Mesendoderm (in vitro differentiated cells): Measurements from ENCODE around the gene RAB6A.
"Not testable (repeated sequence)": the region's sequence is repeated elsewhere in the genome, so short reads cannot be mapped to it uniquely, and the experiment has no call there.

Experiments
- DNase-seq: peaks from one replicate; pipeline ENCODE4 v3.0.0; 2013
- H2AK5ac ChIP-seq: 2 replicates; pipeline ENCODE4 v1.6.1; 2013; ENCODE audit warnings: low read length, inconsistent platforms
- H2BK120ac ChIP-seq: 2 replicates; pipeline ENCODE4 v1.6.1; 2013; ENCODE audit warnings: low read depth, mild to moderate bottlenecking, low read length, moderate library complexity, mixed read lengths
- H2BK15ac ChIP-seq: replicated peaks from 2 replicates; pipeline ENCODE4 v1.6.1; 2013; ENCODE audit warnings: low read depth, mild to moderate bottlenecking, moderate library complexity
- H2BK5ac ChIP-seq: 2 replicates; pipeline ENCODE4 v1.6.1; 2013; ENCODE audit warnings: low read length, inconsistent platforms
- H3K18ac ChIP-seq: 2 replicates; pipeline ENCODE4 v1.6.1; 2013; ENCODE audit warnings: mild to moderate bottlenecking, low read length, mixed read lengths
- H3K23ac ChIP-seq: one replicate; pipeline ENCODE4 v1.6.1; 2013; ENCODE audit warnings: low read length
- H3K27ac ChIP-seq: 2 replicates; pipeline ENCODE4 v1.5.1; 2013; ENCODE audit warnings: low read depth, mild to moderate bottlenecking, inconsistent platforms, low read length, moderate library complexity
- H3K27me3 ChIP-seq: 2 replicates; pipeline ENCODE4 v1.6.1; 2013; ENCODE audit warnings: low read length, control low read depth, mild to moderate bottlenecking, inconsistent platforms; ENCODE audit not compliant: insufficient read depth, poor library complexity
- H3K36me3 ChIP-seq: 2 replicates; pipeline ENCODE4 v1.6.1; 2013; ENCODE audit warnings: low read length, inconsistent platforms; ENCODE audit not compliant: control insufficient read depth, insufficient read depth
- H3K4ac ChIP-seq: one replicate; pipeline ENCODE4 v1.6.1; 2013; ENCODE audit warnings: low read depth, mild to moderate bottlenecking, low read length, moderate library complexity
- H3K4me1 ChIP-seq: 2 replicates; pipeline ENCODE4 v1.6.1; 2013; ENCODE audit warnings: low read depth, low read length, inconsistent platforms; ENCODE audit not compliant: control insufficient read depth
- H3K4me2 ChIP-seq: 2 replicates; pipeline ENCODE4 v1.6.1; 2013; ENCODE audit warnings: low read length
- H3K4me3 ChIP-seq: 2 replicates; pipeline ENCODE4 v1.5.1; 2013; ENCODE audit warnings: mild to moderate bottlenecking, low read length
- H3K56ac ChIP-seq: one replicate; pipeline ENCODE4 v1.6.1; 2013; ENCODE audit warnings: low read length
- H3K79me1 ChIP-seq: 2 replicates; pipeline ENCODE4 v1.6.1; 2013; ENCODE audit warnings: low read length, inconsistent platforms
- H3K79me2 ChIP-seq: 2 replicates; pipeline ENCODE4 v1.6.1; 2013; ENCODE audit warnings: mild to moderate bottlenecking, low read length; ENCODE audit not compliant: control insufficient read depth, insufficient read depth
- H3K9ac ChIP-seq: 2 replicates; pipeline ENCODE4 v1.6.1; 2013; ENCODE audit warnings: low read length, inconsistent platforms
- H4K5ac ChIP-seq: one replicate; pipeline ENCODE4 v1.6.1; 2013; ENCODE audit warnings: low read length
- H4K8ac ChIP-seq: one replicate; pipeline ENCODE4 v1.6.1; 2013; ENCODE audit warnings: low read depth, mild to moderate bottlenecking, control low read depth, low read length, moderate library complexity
- WGBS: extraction: QIAGEN DNeasy Blood & Tissue Kit; methylation state at CpG from one replicate; pipeline ENCODE4 v1.1.7; 2013; ENCODE audit warnings: low lambda C conversion rate, missing lambda C conversion rate; ENCODE audit not compliant: insufficient coverage; ENCODE audit errors: extremely low coverage; 5-methylcytosine and 5-hydroxymethylcytosine counted together

RAB6A gene

DNA sequence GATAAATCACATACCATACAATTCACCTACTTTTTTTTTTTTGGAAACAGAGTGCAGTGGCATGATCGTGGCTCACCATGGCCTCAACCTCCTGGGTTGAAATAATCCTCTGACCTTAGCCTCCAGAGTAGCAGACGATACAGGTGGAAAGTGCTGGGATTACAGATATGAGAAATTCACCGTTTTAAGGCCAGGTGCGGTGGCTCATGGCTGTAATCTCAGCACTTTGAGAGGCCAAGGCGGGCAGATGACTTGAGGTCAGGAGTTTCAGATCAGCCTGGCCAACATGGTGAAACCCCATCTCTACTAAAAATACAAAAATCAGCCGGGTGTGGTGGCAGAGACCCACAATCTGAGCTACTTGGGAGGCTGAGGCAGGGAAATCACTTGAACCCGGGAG lies 24.9 kb downstream of the RAB6A start:
- H3K4me2 ChIP-seq, H3K79me1 ChIP-seq, H3K27ac ChIP-seq, H3K18ac ChIP-seq, H3K23ac ChIP-seq, H2BK120ac ChIP-seq, H3K4ac ChIP-seq, H4K8ac ChIP-seq, H3K36me3 ChIP-seq, H2BK15ac ChIP-seq, H3K4me3 ChIP-seq, H2BK5ac ChIP-seq, H3K27me3 ChIP-seq, H3K56ac ChIP-seq, H3K9ac ChIP-seq, DNase-seq, H4K5ac ChIP-seq, H3K4me1 ChIP-seq, H2AK5ac ChIP-seq: not testable (repeated sequence)
- peaks cover 19% of the 10 kb centered on the region for H3K79me2 ChIP-seq
- WGBS = no CpG with 5 or more reads among the region's 7 CpGs

DNA sequence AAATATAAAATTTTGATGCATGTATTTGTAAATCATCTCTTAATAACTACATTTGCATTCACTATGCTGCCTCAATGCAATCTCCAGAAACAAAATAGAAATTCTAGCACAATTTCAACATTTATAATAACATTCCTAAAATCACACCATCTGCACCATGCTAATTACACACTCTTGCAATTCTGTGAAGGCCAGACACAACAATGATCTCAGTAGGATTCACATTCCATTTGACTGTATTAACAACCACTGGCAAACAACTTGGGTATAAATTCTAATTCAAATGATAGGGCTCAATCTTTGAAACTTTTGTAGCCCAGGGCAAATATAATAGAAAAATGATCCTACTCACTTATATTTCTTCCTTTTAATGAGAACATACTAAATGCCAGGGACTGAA lies 25.9 kb downstream of the RAB6A start:
- no peak overlapping the region for H3K23ac ChIP-seq
- H3K27me3 ChIP-seq = no peaks in the 10 kb centered on the region
- H3K36me3 ChIP-seq = no peaks in the 10 kb centered on the region
- H4K5ac ChIP-seq = no peak overlapping the region
- H2AK5ac ChIP-seq = no peak overlapping the region
- no peak for DNase-seq
- H3K4ac ChIP-seq = no peak overlapping the region
- no peak overlapping the region for H4K8ac ChIP-seq
- no peak overlapping the region for H3K27ac ChIP-seq
- no peak overlapping the region for H2BK120ac ChIP-seq
- H3K4me3 ChIP-seq = no peak overlapping the region
- no peak overlapping the region for H3K18ac ChIP-seq
- H3K4me1 ChIP-seq = no peaks in the 10 kb centered on the region
- no peak overlapping the region for H2BK5ac ChIP-seq
- no peak overlapping the region for H3K4me2 ChIP-seq
- H2BK15ac ChIP-seq = no peak overlapping the region
- H3K9ac ChIP-seq = no peak overlapping the region
- H3K56ac ChIP-seq = no peak overlapping the region
- peaks cover 8% of the 10 kb centered on the region for H3K79me1 ChIP-seq
- H3K79me2 ChIP-seq = peaks cover 19% of the 10 kb centered on the region

DNA sequence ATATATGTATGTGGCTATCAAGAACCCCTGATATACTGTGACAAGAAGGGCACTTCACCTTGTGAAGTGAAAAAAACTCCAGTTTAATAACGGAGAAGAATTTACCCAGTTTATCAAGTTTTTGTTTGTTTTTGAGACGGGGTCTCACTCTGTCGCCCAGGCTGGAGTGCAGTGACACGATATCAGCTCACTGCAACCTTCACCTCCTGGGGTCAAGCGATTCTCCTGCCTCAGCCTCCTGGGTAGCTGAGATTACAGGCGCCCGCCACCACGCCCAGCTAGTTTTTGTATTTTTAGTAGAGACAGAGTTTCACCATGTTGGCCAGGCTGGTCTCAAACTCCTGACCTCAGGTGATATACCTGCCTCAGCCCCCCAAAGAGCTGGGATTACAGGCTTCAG lies 26.9 kb downstream of the RAB6A start:
- not testable (repeated sequence) for H3K9ac ChIP-seq, H3K4ac ChIP-seq, H3K23ac ChIP-seq, H3K36me3 ChIP-seq, H4K5ac ChIP-seq, H3K4me3 ChIP-seq, H3K56ac ChIP-seq, H3K4me2 ChIP-seq, H2BK5ac ChIP-seq, H3K27ac ChIP-seq, H3K27me3 ChIP-seq, H3K4me1 ChIP-seq, DNase-seq, H2AK5ac ChIP-seq, H2BK15ac ChIP-seq, H2BK120ac ChIP-seq, H4K8ac ChIP-seq, H3K18ac ChIP-seq
- no CpG with 5 or more reads among the region's 8 CpGs for WGBS
- peaks cover 17% of the 10 kb centered on the region for H3K79me2 ChIP-seq
- peaks cover 10% of the 10 kb centered on the region for H3K79me1 ChIP-seq

DNA sequence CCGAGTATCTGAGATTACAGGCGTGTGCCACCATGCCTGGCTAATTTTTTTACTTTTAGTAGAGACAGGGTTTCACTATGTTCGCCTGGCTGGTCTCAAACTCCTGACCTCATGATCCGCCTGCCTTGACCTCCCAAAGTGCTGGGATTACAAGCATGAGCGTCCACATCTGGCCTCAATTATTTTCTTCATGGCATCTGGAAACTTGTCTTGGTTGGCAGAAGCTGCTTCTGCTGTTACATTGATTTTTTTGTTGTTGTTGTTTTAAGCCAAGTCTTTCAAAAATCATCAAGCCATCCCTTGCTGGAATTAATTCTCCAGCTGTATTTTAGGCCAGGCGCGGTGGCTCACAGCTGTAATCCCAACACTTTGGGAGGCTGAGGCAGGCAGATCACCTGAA lies 27.9 kb downstream of the RAB6A start:
- not testable (repeated sequence) for H2AK5ac ChIP-seq, H3K9ac ChIP-seq, H3K27me3 ChIP-seq, H3K4me1 ChIP-seq, H3K4me3 ChIP-seq, H3K27ac ChIP-seq, H3K4ac ChIP-seq, H4K8ac ChIP-seq, H3K23ac ChIP-seq, H2BK15ac ChIP-seq, H3K36me3 ChIP-seq, H2BK120ac ChIP-seq, H3K18ac ChIP-seq, H3K56ac ChIP-seq, H3K4me2 ChIP-seq, DNase-seq, H4K5ac ChIP-seq, H2BK5ac ChIP-seq, H3K79me1 ChIP-seq
- no CpG with 5 or more reads among the region's 7 CpGs for WGBS
- peaks cover 13% of the 10 kb centered on the region for H3K79me2 ChIP-seq

DNA sequence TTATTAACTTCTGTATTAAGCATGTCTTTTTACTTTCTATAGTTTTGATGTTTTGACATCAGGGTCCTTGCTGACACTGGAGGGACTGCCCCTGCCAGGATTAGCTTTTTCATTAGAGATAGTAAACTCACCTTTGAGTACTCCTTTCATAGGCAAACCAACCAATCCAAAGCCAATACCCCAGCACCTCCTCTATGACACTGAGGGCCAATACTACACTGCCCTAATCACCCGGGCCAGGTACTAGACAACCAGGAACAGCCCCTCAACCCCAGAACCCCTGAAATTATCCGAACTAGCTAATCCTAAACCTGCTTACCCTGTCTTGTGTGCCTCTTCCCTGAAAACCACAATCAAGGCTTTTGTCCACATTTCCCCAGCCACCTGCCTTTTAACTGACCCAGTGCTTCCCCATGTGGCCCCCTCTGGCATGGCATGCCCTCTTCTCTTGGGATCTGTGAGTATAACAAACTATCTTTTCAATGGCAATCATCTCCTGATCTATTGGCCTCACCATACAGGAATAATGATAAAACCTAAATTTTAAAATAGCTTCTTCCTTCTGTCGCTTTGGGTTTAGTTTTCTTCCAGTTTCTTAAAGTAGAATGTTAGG lies 31.2 kb downstream of the RAB6A start:
- Histone ChIP-seq H3K4ac (no peak overlapping the region), H3K56ac (no peak overlapping the region), H3K79me2 (peaks cover 7% of the 10 kb centered on the region), H4K5ac (no peak overlapping the region), H3K23ac (no peak overlapping the region), H2BK120ac (no peak overlapping the region), H4K8ac (no peak overlapping the region), H2BK5ac (no peak overlapping the region), H3K9ac (no peak overlapping the region), H3K27me3 (no peaks in the 10 kb centered on the region), H2BK15ac (no peak overlapping the region), H3K36me3 (no peaks in the 10 kb centered on the region), H3K27ac (no peak overlapping the region), H3K4me2 (no peak overlapping the region), H3K4me3 (no peak overlapping the region), H3K4me1 (no peaks in the 10 kb centered on the region), H2AK5ac (no peak overlapping the region), H3K18ac (no peak overlapping the region), H3K79me1 (peaks cover 4% of the 10 kb centered on the region)
- DNase-seq = peak; percentile 76
- WGBS = no CpG with 5 or more reads among the region's 3 CpGs

DNA sequence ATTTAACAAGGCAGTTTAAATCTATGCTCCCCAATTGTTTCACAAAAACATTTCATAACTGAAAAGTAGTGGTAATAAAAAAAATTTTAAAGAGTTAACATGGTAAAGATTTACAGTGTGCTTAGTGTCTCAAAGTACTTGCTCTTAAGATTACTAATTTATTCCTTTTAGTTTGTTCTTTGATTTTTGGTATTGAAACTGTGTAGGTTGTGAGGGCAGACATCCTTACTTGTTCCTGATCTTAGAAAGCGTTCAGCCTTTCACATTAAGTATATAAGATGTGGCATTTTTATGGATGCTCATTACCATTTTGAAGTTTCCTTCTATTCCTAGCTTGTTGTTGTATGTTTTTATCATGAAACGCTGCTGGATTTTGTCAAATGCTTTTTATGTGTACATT lies 32.9 kb downstream of the RAB6A start:
- DNase-seq = no peak
- H3K23ac ChIP-seq = no peak overlapping the region
- no peak overlapping the region for H3K4ac ChIP-seq
- H3K79me1 ChIP-seq = peaks cover 4% of the 10 kb centered on the region
- no peak overlapping the region for H4K8ac ChIP-seq
- H3K79me2 ChIP-seq = peaks cover 2% of the 10 kb centered on the region
- H3K4me2 ChIP-seq = no peak overlapping the region
- no peak overlapping the region for H2AK5ac ChIP-seq
- no peaks in the 10 kb centered on the region for H3K27me3 ChIP-seq
- WGBS = no CpG with 5 or more reads among the region's 2 CpGs
- H2BK15ac ChIP-seq = no peak overlapping the region
- no peak overlapping the region for H3K4me3 ChIP-seq
- no peaks in the 10 kb centered on the region for H3K36me3 ChIP-seq
- no peak overlapping the region for H3K18ac ChIP-seq
- H2BK5ac ChIP-seq = no peak overlapping the region
- H3K4me1 ChIP-seq = no peaks in the 10 kb centered on the region
- no peak overlapping the region for H3K9ac ChIP-seq
- H3K56ac ChIP-seq = no peak overlapping the region
- no peak overlapping the region for H4K5ac ChIP-seq
- no peak overlapping the region for H2BK120ac ChIP-seq
- H3K27ac ChIP-seq = no peak overlapping the region
